Measurements from ENCODE around the gene NECTIN2.

GRCh38 chr19:44841231-44841630, 4.9 kb upstream of the NECTIN2 start:
- TF ChIP-seq POLR2A (IDR thresholded peaks at IDR 0.05; ENCODE audit: low read length) (no peak), GATA1 (IDR thresholded peaks at IDR 0.05; ENCODE audit: low read depth, low read length) (no peak)

Data from erythroblast (primary cell).